A549 (cell line): ENCODE data around the gene CACNA1C. TPM values are rescaled to one million over a fixed set of nuclear protein-coding genes. Genes with fewer than 3 reads are reported as not detected.

Experiments
- CHD4 ChIP-seq: fragments of 200-600 bp; sonication (generic); IDR thresholded peaks from 2 replicates; pipeline ENCODE4 v1.6.1; 2016; ENCODE audit warnings: antibody characterized with exemption, mild to moderate bottlenecking, borderline replicate concordance
- CTCF ChIP-seq: fragments of >200 bp; sonication (Bioruptor Twin); formaldehyde crosslinking; IDR thresholded peaks from 3 replicates; pipeline ENCODE4 v1.5.1; 2016
- ESRRA ChIP-seq: fragments of 150-350 bp; IDR thresholded peaks from 2 replicates; pipeline ENCODE4 v1.6.1; 2014; ENCODE audit warnings: mild to moderate bottlenecking, low read length, borderline replicate concordance
- FOSB ChIP-seq: fragments of 250-450 bp; sonication (Bioruptor Pico); IDR thresholded peaks from 2 replicates; pipeline ENCODE4 v1.5.0; 2020; ENCODE audit warnings: mild to moderate bottlenecking, moderate library complexity
- FOXS1 ChIP-seq: fragments of 250-450 bp; sonication (Bioruptor Pico); IDR thresholded peaks from 2 replicates; pipeline ENCODE4 v1.5.0; 2020; ENCODE audit warnings: mild to moderate bottlenecking, moderate library complexity
- GATA3 ChIP-seq: IDR thresholded peaks from 2 replicates; pipeline ENCODE4 v1.6.1; 2012; ENCODE audit warnings: borderline replicate concordance
- HES2 ChIP-seq: fragments of >200 bp; sonication (Bioruptor Twin); formaldehyde crosslinking; IDR thresholded peaks from 2 replicates; pipeline ENCODE4 v1.6.1; 2016
- HOXA7 ChIP-seq: fragments of 250-450 bp; sonication (Bioruptor Pico); IDR thresholded peaks from 2 replicates; pipeline ENCODE4 v1.5.0; 2020; ENCODE audit warnings: mild to moderate bottlenecking, moderate library complexity
- HOXB5 ChIP-seq: fragments of 250-450 bp; sonication (Bioruptor Pico); IDR thresholded peaks from 2 replicates; pipeline ENCODE4 v1.5.0; 2020; ENCODE audit warnings: mild to moderate bottlenecking, moderate library complexity
- JUN ChIP-seq, 2 experiments: fragments of >200 bp; sonication (Bioruptor Twin); formaldehyde crosslinking; IDR thresholded peaks; 2 replicates in 1 of 2; 3 replicates in 1 of 2; pipeline ENCODE4 v1.6.1; 2016 to 2017
- KDM1A ChIP-seq: fragments of 200-600 bp; sonication (generic); IDR thresholded peaks from 2 replicates; pipeline ENCODE4 v1.6.1; 2016; ENCODE audit warnings: low read depth, mild to moderate bottlenecking
- MAFK ChIP-seq: fragments of 450-650 bp; IDR thresholded peaks from 2 replicates; pipeline ENCODE4 v1.6.1; 2014; ENCODE audit not compliant: partially characterized antibody
- MAX ChIP-seq: IDR thresholded peaks from 2 replicates; pipeline ENCODE4 v1.6.1; 2012
- MAZ ChIP-seq: fragments of 150-350 bp; IDR thresholded peaks from 2 replicates; pipeline ENCODE4 v1.6.1; 2014; ENCODE audit warnings: antibody characterized with exemption, low read depth, low read length, borderline replicate concordance
- NR3C1 ChIP-seq: fragments of >200 bp; sonication (Bioruptor Twin); formaldehyde crosslinking; IDR thresholded peaks from 3 replicates; pipeline ENCODE4 v1.6.1; 2017
- PBX3 ChIP-seq: IDR thresholded peaks from 2 replicates; pipeline ENCODE4 v1.6.1; 2012
- PHF8 ChIP-seq: fragments of 200-600 bp; sonication (generic); IDR thresholded peaks from 2 replicates; pipeline ENCODE4 v1.6.1; 2016; ENCODE audit warnings: low read depth, mild to moderate bottlenecking, antibody characterized with exemption, moderate library complexity, borderline replicate concordance
- POLR2A ChIP-seq: IDR thresholded peaks from 2 replicates; pipeline ENCODE4 v1.6.1; 2012; ENCODE audit warnings: mild to moderate bottlenecking, low read length
- POLR2AphosphoS2 ChIP-seq: conservative IDR thresholded peaks from 2 replicates; pipeline ENCODE4 v1.6.1; 2012; ENCODE audit warnings: low read length, improper control_type of control experiment, inconsistent platforms
- SREBF2 ChIP-seq: fragments of 450-650 bp; IDR thresholded peaks from 2 replicates; pipeline ENCODE4 v1.6.1; 2014; ENCODE audit warnings: mild to moderate bottlenecking, moderate library complexity
- TP53 ChIP-seq: fragments of 250-450 bp; sonication (Bioruptor Pico); IDR thresholded peaks from 2 replicates; pipeline ENCODE4 v1.5.0; 2021; ENCODE audit warnings: mild to moderate bottlenecking, moderate library complexity
- ZFP36 ChIP-seq: fragments of 450-650 bp; IDR thresholded peaks from 2 replicates; pipeline ENCODE4 v1.6.1; 2014; ENCODE audit warnings: borderline replicate concordance; ENCODE audit not compliant: partially characterized antibody
- polyA plus RNA-seq, 4 experiments: library from polyadenylated mRNA; depleted of rRNA in 3 of 4; stranded (reverse); fragments of >200 nt; fragmentation: RNase III in 1 of 4; extraction: RNeasy Plus Mini Kit Qiagen cat#74134 plus additional on column Dnase treatment in 1 of 4; gene quantifications; 2 replicates in 3 of 4; 3 replicates in 1 of 4; pipeline ENCODE4 v1.2.3, GENCODE V29; 2011 to 2017
- TF ChIP-seq, protein P1 (sequence below): fragments of 450-650 bp; IDR thresholded peaks from 2 replicates; pipeline ENCODE4 v1.6.1; 2014; ENCODE audit warnings: antibody characterized with exemption
- TF ChIP-seq, protein P2 (sequence below): IDR thresholded peaks from 2 replicates; pipeline ENCODE4 v1.6.1; 2012; ENCODE audit warnings: low read depth, borderline replicate concordance
- TF ChIP-seq, protein P3 (sequence below): fragments of 200-600 bp; sonication (generic); IDR thresholded peaks from 2 replicates; pipeline ENCODE4 v1.6.1; 2016; ENCODE audit warnings: antibody characterized with exemption, mild to moderate bottlenecking, moderate library complexity

Gene CACNA1C
- polyA plus RNA-seq, 2 of the 4 experiments (the other 2 are of a cell fraction): not detected

DNA sequence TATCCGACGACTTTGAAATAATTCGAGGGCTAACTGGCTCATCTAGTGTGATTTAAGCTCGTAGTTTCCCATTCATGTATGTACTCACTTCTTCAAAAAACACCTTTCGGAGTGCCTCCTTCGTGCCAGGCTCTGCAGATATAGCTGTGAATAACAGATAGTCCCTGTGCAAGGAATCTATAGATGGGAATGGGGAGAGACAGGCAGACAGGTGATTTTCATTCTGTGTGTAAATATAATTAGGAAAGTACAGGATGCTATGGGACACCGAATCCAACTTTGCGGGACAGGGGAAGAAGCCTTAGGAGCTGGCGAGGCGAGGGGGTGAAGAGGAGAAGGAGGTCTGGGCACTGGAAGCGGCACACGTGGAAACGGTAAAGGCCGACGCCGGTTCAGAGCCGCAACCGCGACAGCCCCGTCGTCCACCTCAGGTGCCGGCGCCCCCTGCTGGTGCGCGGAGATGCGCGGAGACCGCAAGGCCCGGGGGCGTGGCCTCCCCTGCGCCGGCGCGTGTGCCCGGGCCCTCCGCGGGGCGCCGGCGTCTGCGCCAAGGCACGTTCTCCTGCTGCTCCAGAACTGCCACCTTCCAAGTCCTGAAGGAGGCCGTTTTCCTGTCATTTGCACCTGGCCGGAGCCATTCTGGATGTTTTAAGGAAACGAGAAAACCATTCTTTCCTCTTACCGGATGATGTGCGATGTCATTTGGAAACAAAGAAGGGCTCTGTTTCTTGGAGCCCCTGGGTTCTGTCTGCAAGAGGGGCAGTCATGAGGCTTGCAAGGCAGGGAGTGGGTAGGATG, 18.0 kb upstream of the CACNA1C start (continued):
- TF ChIP-seq FOXS1 (CRISPR knock-in tag) (no peak), POLR2A (peak; percentile 37; the same call in 1 of the 2 replicates), FOSB (CRISPR knock-in tag) (no peak), ZFP36 (no peak), MAFK (no peak), JUN (IDR thresholded peaks at IDR 0.05) (no peak), PHF8 (no peak), MAZ (no peak), CHD4 (no peak), CTCF (peak; percentile 85), HOXB5 (CRISPR knock-in tag) (no peak), TP53 (CRISPR knock-in tag) (no peak), ESRRA (no peak), MAX (peak; percentile 89), GATA3 (no peak), HOXA7 (no peak), NR3C1 (no peak), KDM1A (no peak), PBX3 (no peak), POLR2AphosphoS2 (no peak), SREBF2 (no peak), HES2 (no peak)
- TF ChIP-seq, protein P1, sequence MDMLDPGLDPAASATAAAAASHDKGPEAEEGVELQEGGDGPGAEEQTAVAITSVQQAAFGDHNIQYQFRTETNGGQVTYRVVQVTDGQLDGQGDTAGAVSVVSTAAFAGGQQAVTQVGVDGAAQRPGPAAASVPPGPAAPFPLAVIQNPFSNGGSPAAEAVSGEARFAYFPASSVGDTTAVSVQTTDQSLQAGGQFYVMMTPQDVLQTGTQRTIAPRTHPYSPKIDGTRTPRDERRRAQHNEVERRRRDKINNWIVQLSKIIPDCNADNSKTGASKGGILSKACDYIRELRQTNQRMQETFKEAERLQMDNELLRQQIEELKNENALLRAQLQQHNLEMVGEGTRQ: no peak
- TF ChIP-seq, protein P2, sequence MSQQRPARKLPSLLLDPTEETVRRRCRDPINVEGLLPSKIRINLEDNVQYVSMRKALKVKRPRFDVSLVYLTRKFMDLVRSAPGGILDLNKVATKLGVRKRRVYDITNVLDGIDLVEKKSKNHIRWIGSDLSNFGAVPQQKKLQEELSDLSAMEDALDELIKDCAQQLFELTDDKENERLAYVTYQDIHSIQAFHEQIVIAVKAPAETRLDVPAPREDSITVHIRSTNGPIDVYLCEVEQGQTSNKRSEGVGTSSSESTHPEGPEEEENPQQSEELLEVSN: peak; percentile 65
- TF ChIP-seq, protein P3, sequence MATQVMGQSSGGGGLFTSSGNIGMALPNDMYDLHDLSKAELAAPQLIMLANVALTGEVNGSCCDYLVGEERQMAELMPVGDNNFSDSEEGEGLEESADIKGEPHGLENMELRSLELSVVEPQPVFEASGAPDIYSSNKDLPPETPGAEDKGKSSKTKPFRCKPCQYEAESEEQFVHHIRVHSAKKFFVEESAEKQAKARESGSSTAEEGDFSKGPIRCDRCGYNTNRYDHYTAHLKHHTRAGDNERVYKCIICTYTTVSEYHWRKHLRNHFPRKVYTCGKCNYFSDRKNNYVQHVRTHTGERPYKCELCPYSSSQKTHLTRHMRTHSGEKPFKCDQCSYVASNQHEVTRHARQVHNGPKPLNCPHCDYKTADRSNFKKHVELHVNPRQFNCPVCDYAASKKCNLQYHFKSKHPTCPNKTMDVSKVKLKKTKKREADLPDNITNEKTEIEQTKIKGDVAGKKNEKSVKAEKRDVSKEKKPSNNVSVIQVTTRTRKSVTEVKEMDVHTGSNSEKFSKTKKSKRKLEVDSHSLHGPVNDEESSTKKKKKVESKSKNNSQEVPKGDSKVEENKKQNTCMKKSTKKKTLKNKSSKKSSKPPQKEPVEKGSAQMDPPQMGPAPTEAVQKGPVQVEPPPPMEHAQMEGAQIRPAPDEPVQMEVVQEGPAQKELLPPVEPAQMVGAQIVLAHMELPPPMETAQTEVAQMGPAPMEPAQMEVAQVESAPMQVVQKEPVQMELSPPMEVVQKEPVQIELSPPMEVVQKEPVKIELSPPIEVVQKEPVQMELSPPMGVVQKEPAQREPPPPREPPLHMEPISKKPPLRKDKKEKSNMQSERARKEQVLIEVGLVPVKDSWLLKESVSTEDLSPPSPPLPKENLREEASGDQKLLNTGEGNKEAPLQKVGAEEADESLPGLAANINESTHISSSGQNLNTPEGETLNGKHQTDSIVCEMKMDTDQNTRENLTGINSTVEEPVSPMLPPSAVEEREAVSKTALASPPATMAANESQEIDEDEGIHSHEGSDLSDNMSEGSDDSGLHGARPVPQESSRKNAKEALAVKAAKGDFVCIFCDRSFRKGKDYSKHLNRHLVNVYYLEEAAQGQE: no peak
